Fibroblast of villous mesenchyme (primary cell): ENCODE results near the gene RXFP2. TPM values are rescaled to one million over a fixed set of nuclear protein-coding genes. Genes with fewer than 3 reads are reported as not detected.

Source experiments
- DNase-seq: peaks from one replicate; pipeline ENCODE4 v3.0.0-alpha.2; 2010; ENCODE audit warnings: low read depth
- H3K4me3 ChIP-seq: 2 replicates; pipeline ENCODE4 v1.5.1; 2011; ENCODE audit warnings: low read depth, mild to moderate bottlenecking, low read length
- total RNA-seq: library from RNA; depleted of rRNA; stranded (reverse); fragments of >200 nt; gene quantifications from 2 replicates; pipeline ENCODE4 v1.2.3, GENCODE V29; 2012
- TF ChIP-seq, protein P1 (sequence below): IDR thresholded peaks from 2 replicates; pipeline ENCODE4 v1.5.1; 2012; ENCODE audit warnings: low read depth, mild to moderate bottlenecking, low read length; ENCODE audit not compliant: insufficient read depth

Gene RXFP2
- total RNA-seq, 1 donor, result not detected

DNA sequence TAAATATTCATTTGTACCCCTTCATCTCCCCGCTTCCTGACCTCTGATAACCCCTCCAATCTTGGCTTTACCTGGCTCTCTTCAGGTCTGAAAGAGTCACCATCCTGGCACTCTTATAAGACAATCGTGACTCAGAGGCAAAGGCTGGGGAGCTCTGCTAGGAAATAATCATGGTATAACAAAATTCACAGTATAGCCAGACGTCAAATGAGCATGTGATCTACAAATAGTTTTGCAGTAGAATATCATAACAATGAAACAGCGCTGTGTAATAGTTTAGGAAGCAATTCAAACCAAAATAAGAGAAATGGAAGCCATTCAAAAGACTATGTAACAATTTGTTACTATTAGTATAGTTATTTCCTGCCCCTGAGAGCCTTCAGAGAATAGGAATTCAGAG, 34.2 kb downstream of the RXFP2 start:
- peak; percentile 62 for DNase-seq
- no peak overlapping the region for H3K4me3 ChIP-seq
- TF ChIP-seq, protein P1, sequence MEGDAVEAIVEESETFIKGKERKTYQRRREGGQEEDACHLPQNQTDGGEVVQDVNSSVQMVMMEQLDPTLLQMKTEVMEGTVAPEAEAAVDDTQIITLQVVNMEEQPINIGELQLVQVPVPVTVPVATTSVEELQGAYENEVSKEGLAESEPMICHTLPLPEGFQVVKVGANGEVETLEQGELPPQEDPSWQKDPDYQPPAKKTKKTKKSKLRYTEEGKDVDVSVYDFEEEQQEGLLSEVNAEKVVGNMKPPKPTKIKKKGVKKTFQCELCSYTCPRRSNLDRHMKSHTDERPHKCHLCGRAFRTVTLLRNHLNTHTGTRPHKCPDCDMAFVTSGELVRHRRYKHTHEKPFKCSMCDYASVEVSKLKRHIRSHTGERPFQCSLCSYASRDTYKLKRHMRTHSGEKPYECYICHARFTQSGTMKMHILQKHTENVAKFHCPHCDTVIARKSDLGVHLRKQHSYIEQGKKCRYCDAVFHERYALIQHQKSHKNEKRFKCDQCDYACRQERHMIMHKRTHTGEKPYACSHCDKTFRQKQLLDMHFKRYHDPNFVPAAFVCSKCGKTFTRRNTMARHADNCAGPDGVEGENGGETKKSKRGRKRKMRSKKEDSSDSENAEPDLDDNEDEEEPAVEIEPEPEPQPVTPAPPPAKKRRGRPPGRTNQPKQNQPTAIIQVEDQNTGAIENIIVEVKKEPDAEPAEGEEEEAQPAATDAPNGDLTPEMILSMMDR, result no peak

DNA sequence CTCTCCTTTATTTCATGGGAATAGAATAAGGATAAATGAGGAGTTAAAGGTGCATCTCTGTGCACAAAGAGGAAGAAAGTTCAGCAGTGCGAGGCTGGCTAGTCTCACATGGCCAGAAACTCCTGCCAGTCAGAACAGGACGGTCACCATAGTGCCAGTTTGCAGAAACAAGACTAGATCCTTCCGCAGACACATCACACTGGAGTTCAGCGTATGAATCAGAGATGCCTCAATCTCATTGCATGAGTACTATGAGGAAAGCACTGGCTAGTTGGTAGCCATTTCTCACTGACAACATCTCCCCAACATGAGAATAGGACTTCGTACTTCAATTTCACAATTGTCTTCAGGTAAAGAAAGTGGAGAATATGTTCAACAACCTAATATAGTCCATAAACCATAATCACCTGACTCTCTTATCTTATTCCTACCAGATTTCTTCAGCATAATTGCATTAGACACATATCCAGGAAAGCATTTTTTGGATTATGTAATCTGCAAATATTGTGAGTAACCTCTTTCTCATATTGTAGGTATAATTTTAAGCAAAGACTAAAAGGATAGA, 34.9 kb downstream of the RXFP2 start:
- no peak for DNase-seq
- TF ChIP-seq, protein P1, result no peak
- H3K4me3 ChIP-seq, result no peak overlapping the region

DNA sequence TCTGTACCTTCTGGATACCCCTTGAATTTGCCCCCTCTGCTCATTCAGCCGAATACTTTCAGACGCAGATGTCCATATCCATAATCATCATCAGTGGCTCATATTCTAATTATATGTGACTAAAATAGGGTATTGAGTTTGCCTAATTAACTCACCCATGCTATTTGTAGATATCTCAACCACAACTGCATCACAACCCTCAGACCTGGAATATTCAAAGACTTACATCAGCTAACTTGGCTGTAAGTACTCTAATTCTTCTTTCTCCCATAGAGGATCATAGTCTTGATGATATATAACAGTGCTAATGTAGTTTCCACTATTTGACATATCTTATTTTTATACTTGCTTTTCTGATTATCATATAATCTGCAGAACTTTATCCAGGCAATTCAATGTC, 35.8 kb downstream of the RXFP2 start:
- TF ChIP-seq, protein P1, result no peak
- no peak overlapping the region for H3K4me3 ChIP-seq
- DNase-seq, result no peak

DNA sequence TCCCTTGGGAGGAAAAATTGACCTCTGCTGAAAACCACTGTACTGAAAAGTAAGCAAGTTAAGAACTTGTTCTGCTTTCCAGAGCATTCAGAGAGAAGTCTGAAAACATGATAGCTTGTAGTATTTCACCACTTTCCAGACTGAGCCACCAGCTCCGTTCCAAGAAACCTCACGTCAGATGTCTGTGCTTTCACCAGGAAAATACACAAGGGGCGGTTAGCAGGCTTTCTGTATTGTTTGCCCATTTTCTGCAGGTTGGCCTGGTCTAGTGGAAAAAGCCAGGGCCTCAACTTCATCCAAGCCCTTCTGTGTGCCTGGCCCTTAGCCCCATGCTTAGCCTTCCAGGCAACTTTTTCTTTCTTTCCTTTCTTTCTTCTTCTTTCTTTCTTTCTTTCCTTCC, 36.4 kb downstream of the RXFP2 start:
- no peak overlapping the region for H3K4me3 ChIP-seq
- peak; percentile 25 for DNase-seq
- TF ChIP-seq, protein P1, result no peak

DNA sequence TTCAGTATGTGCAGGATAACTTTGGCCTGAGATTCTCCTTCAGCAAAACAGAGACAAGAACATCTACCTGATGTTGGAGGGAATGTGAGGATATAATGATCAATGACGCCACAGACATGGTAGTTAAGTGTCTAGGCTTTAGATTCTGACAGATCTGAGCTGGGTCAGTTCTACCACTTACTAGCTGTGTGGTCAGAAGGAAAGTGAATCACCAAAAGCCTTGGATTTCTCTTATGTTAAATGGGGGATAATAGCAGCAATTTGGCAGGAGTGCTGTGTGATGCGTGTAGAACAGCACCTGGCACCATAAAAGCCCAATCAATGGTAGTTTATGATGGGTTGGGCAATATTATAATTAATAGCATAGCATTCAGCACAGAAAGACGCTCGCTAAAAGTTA, 41.7 kb downstream of the RXFP2 start:
- H3K4me3 ChIP-seq, result no peak overlapping the region
- no peak for DNase-seq
- TF ChIP-seq, protein P1, result no peak

DNA sequence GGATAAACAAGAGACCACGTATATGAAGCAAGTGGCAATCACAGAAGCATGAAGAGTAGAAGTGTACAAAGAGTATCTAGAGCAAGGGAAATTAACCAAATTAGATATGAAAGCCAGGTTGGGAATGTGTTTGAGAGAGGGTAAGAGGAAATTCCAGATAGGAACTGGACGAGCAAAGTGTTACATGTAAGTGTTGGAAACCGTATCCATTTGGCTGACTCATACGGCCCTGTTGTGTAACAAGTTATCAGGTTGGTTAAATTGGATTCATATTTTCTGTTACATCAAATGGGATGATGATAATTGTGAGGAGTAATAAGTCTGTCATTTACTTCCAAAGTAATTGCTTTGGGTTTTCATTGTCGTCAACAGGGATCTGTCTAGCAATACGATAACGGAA, 46.7 kb downstream of the RXFP2 start:
- TF ChIP-seq, protein P1, result no peak
- H3K4me3 ChIP-seq, result no peak overlapping the region
- DNase-seq, result peak; percentile 65

DNA sequence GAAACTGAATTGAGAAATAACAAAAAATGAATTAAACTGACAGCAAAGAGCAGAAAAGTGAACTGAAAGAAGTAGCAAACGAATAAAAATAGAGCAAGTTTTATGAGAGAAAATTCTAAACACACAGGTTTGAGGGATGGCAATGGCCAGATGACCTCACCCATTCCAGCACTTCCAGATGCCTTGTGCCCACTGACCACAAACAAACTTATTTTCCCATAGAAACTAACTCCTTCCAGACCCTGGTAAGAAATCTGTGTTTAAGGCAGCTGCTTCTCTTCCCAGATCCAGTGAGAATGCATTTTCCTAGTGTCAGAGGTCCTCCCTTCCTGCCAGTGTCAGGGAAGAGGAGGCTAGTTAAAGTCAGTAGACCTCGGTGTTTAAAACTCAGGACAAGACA, 51.7 kb downstream of the RXFP2 start:
- TF ChIP-seq, protein P1, result no peak
- DNase-seq, result peak; percentile 80
- no peak overlapping the region for H3K4me3 ChIP-seq
